Breast epithelium (tissue), 4 donors: ENCODE measurements around the gene KCNIP3. TPM values are rescaled to one million over a fixed set of nuclear protein-coding genes. Genes with fewer than 3 reads are reported as not detected.

Source experiments
- DNase-seq, 2 donors: peaks; one replicate each; pipeline ENCODE4 v3.0.0-alpha.2; 2019; ENCODE audit warnings: low spot score in 2 of 2
- H3K27ac ChIP-seq, 2 donors: fragments of 200-600 bp; sonication (generic) in 1 of 2; one replicate each; pipeline ENCODE4 v1.5.1; 2016 to 2019; ENCODE audit warnings: mild to moderate bottlenecking in 1 of 2
- H3K27me3 ChIP-seq, 2 donors: fragments of 200-600 bp; sonication (generic) in 1 of 2; one replicate each; pipeline versions ENCODE4 v1.5.1 to v1.6.0; 2017 to 2019; ENCODE audit warnings: control low read depth in 1 of 2, mild to moderate bottlenecking in 1 of 2
- H3K36me3 ChIP-seq: fragments of 200-600 bp; one replicate; pipeline ENCODE4 v1.5.1; 2019
- H3K4me1 ChIP-seq, 2 donors: fragments of 200-600 bp; sonication (generic); one replicate each; pipeline ENCODE4 v1.5.1; 2016 to 2019; ENCODE audit warnings: control low read depth in 1 of 2
- H3K4me3 ChIP-seq, 3 donors: fragments of 200-600 bp; sonication (generic); 1 replicate in 2 of 3; 2 replicates in 1 of 3; pipeline ENCODE4 v1.5.1; 2016 to 2019; ENCODE audit warnings: mild to moderate bottlenecking in 3 of 3, moderate library complexity in 2 of 3
- H3K9me3 ChIP-seq, 2 donors: fragments of 200-600 bp; sonication (generic) in 1 of 2; one replicate each; pipeline ENCODE4 v1.5.1; 2016 to 2019; ENCODE audit warnings: control low read depth in 1 of 2
- CTCF ChIP-seq, 3 donors: fragments of 450-650 bp; IDR thresholded peaks; one replicate each; pipeline ENCODE4 v1.5.1; 2016 to 2017; ENCODE audit warnings: antibody characterized with exemption in 3 of 3, mild to moderate bottlenecking in 3 of 3, moderate library complexity in 3 of 3
- POLR2A ChIP-seq: fragments of 450-650 bp; IDR thresholded peaks from one replicate; pipeline ENCODE4 v1.6.1; 2016; ENCODE audit warnings: antibody characterized with exemption, mild to moderate bottlenecking, moderate library complexity
- POLR2AphosphoS5 ChIP-seq, 3 donors: sonication (generic); formaldehyde crosslinking; IDR thresholded peaks; one replicate each; pipeline ENCODE4 v1.6.1; 2017; ENCODE audit warnings: antibody characterized with exemption in 3 of 3
- intact Hi-C: fragments of 100-400 bp; cut with DNase I; formaldehyde crosslinking; loops from one replicate; pipeline ENCODE4 v1.15.1; 2023; ENCODE audit warnings: low total_unique reads
- total RNA-seq, 3 donors: library from RNA; depleted of rRNA; stranded (reverse); fragments of >200 nt; gene quantifications; one replicate each; pipeline ENCODE4 v1.1.0, GENCODE V29; 2016

Gene KCNIP3
- total RNA-seq, 3 donors from 2014 or later, result 14.4 to 30.1 (median 15.1) TPM

GRCh38 chr2:95342556-95343320, 45.6 kb downstream of the KCNIP3 start:
- H3K9me3 ChIP-seq, result no peaks in the 10 kb centered on the region
- DNase-seq, result peak in 1 of 2 donors; percentile 35
- H3K4me1 ChIP-seq, result no peaks in the 10 kb centered on the region
- intact Hi-C loops, result no loop called here
- no peak overlapping the region for H3K27ac ChIP-seq
- no peaks in the 10 kb centered on the region for H3K27me3 ChIP-seq
- H3K36me3 ChIP-seq, result no peaks in the 10 kb centered on the region
- no peak overlapping the region for H3K4me3 ChIP-seq
- no peak for TF ChIP-seq CTCF (IDR thresholded peaks at IDR 0.05)
- TF ChIP-seq POLR2AphosphoS5 (IDR thresholded peaks at IDR 0.05), result no peak
- TF ChIP-seq POLR2A, result no peak

- TF ChIP-seq POLR2A (no peak), POLR2AphosphoS5 (IDR thresholded peaks at IDR 0.05) (no peak), CTCF (IDR thresholded peaks at IDR 0.05) (no peak)
- intact Hi-C loops, result no loop called here
- H3K4me1 ChIP-seq, result no peaks in the 10 kb centered on the region
- no peaks in the 10 kb centered on the region for H3K27me3 ChIP-seq
- H3K36me3 ChIP-seq, result no peaks in the 10 kb centered on the region
- no peak overlapping the region for H3K4me3 ChIP-seq
- no peak overlapping the region for H3K27ac ChIP-seq
- no peaks in the 10 kb centered on the region for H3K9me3 ChIP-seq
- peak in 1 of 2 donors; percentile 44 for DNase-seq
Measured at GRCh38 chr2:95343429-95344214, 46.5 kb downstream of the KCNIP3 start.

- Histone ChIP-seq H3K36me3 (no peaks in the 10 kb centered on the region), H3K27ac (no peak overlapping the region), H3K27me3 (no peaks in the 10 kb centered on the region), H3K4me1 (no peaks in the 10 kb centered on the region), H3K9me3 (no peaks in the 10 kb centered on the region), H3K4me3 (no peak overlapping the region)
- peak in 1 of 2 donors; percentile 20 for DNase-seq
- TF ChIP-seq CTCF (IDR thresholded peaks at IDR 0.05) (no peak), POLR2AphosphoS5 (IDR thresholded peaks at IDR 0.05) (no peak), POLR2A (no peak)
- intact Hi-C loops, result no loop called here
Measured at GRCh38 chr2:95344215-95344583, 47.1 kb downstream of the KCNIP3 start.

GRCh38 chr2:95344656-95345055, 47.5 kb downstream of the KCNIP3 start:
- Histone ChIP-seq H3K36me3 (no peaks in the 10 kb centered on the region), H3K27ac (no peak overlapping the region), H3K4me3 (no peak overlapping the region), H3K27me3 (no peaks in the 10 kb centered on the region), H3K9me3 (no peaks in the 10 kb centered on the region), H3K4me1 (no peaks in the 10 kb centered on the region)
- peak in 1 of 2 donors; percentile 5 for DNase-seq
- TF ChIP-seq CTCF (IDR thresholded peaks at IDR 0.05) (no peak), POLR2AphosphoS5 (IDR thresholded peaks at IDR 0.05) (no peak), POLR2A (no peak)
- intact Hi-C loops, result no loop called here

- no peaks in the 10 kb centered on the region for H3K4me1 ChIP-seq
- peak overlapping the region; percentile 64 to 89 (median 69) for H3K4me3 ChIP-seq
- TF ChIP-seq POLR2A (no peak), POLR2AphosphoS5 (IDR thresholded peaks at IDR 0.05) (no peak), CTCF (IDR thresholded peaks at IDR 0.05) (no peak)
- intact Hi-C loops, result no loop called here
- DNase-seq, result peak in 1 of 2 donors; percentile 41
- H3K27ac ChIP-seq, result peak overlapping the region; percentile 33 to 83
- no peaks in the 10 kb centered on the region for H3K36me3 ChIP-seq
- no peaks in the 10 kb centered on the region for H3K9me3 ChIP-seq
- H3K27me3 ChIP-seq, result no peaks in the 10 kb centered on the region
Measured at GRCh38 chr2:95345081-95345562, 48.0 kb downstream of the KCNIP3 start.
